OCI-LY3 (cell line): ENCODE data around the gene JAM3.

Experiments used
- H2AFZ ChIP-seq: fragments of 200-600, 300-600 bp; shearing (Covaris generic); 2 replicates; pipeline ENCODE4 v1.6.0; 2014; ENCODE audit warnings: antibody characterized with exemption, low read depth, low read length
- H3K27ac ChIP-seq: fragments of 200-600, 300-600 bp; sonication (generic); 2 replicates; pipeline ENCODE4 v1.5.1; 2014; ENCODE audit warnings: mild to moderate bottlenecking, low read length, moderate library complexity, mixed read lengths
- H3K27me3 ChIP-seq: fragments of 200-600, 300-600 bp; sonication (generic); 2 replicates; pipeline ENCODE4 v1.6.1; 2014; ENCODE audit warnings: low read depth, low read length, mixed read lengths
- H3K36me3 ChIP-seq: fragments of 200-600, 300-600 bp; sonication (generic); replicated peaks from 2 replicates; pipeline ENCODE3; 2014; ENCODE audit warnings: low read depth, low read length, mixed read lengths
- H3K4me1 ChIP-seq: fragments of 300-600, 200-600 bp; sonication (generic); 2 replicates; pipeline ENCODE4 v1.6.1; 2014; ENCODE audit warnings: low read length, mixed read lengths
- H3K4me2 ChIP-seq: fragments of 200-600, 300-600 bp; sonication (generic); 2 replicates; pipeline ENCODE4 v1.6.1; 2014; ENCODE audit warnings: low read length, mixed read lengths
- H3K4me3 ChIP-seq: fragments of 300-600, 200-600 bp; sonication (generic); 2 replicates; pipeline ENCODE4 v1.5.1; 2014; ENCODE audit warnings: antibody characterized with exemption, mild to moderate bottlenecking, low read length, moderate library complexity
- H3K79me2 ChIP-seq: fragments of 300-600, 200-600 bp; shearing (Covaris generic); 2 replicates; pipeline ENCODE4 v1.6.1; 2014; ENCODE audit warnings: mild to moderate bottlenecking, low read length, mixed read lengths
- H3K9ac ChIP-seq: fragments of 300-600, 200-600 bp; shearing (Covaris generic); 2 replicates; pipeline ENCODE4 v1.6.0; 2014; ENCODE audit warnings: mild to moderate bottlenecking, low read length, moderate library complexity
- H3K9me3 ChIP-seq: fragments of 200-600, 300-600 bp; shearing (Covaris generic); 2 replicates; pipeline ENCODE4 v1.6.1; 2014; ENCODE audit warnings: low read length, mixed read lengths; ENCODE audit not compliant: insufficient read depth
- H4K20me1 ChIP-seq: fragments of 200-600, 300-600 bp; sonication (generic); 2 replicates; pipeline ENCODE4 v1.6.1; 2016; ENCODE audit warnings: low read length, mixed read lengths; ENCODE audit not compliant: insufficient read depth
- EZH2phosphoT487 ChIP-seq: fragments of 200-600 bp; shearing (Covaris generic); IDR thresholded peaks from 2 replicates; pipeline ENCODE4 v1.6.1; 2018; ENCODE audit warnings: antibody characterized with exemption, mixed run types, low read depth
- TF ChIP-seq, protein P1 (sequence below): fragments of 200-600, 300-600 bp; sonication (generic); IDR thresholded peaks from 2 replicates; pipeline ENCODE4 v1.5.1; 2014; ENCODE audit warnings: antibody characterized with exemption, low read length, low read depth

Gene JAM3

DNA sequence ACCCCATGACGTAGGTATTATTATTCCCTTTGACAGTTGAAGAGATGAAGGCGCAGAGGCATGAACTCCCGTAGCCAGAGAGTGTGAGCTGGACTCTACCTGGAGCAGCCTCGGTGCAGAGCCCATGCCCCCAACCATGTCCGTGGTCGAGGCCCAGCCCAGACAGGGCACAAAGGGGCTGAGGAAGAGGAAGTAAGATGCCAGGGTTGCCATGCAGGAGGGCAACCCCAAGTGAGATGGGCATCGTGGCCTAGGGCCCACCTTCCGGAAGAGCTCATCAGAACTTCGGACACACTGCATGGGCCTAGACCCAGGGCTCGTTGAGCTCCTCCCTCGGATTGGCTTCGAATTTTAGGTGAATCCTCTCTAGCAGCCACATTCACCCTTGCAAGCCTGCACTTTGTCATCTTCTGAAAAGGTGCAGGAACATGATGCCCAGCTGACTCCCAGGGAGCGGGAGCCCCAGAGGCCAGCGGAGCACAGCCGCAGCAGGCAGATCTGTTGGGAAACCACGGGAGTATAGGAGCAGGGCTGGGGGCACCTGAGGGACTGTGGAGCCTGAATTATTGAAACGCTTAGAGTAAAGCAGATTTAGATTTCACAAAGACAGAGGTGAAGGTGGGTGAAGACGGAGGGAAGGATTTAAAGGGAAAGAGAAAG lies 29.0 kb upstream of the JAM3 start:
- H3K4me2 ChIP-seq, result no peak overlapping the region
- no peaks in the 10 kb centered on the region for H3K4me1 ChIP-seq
- no peaks in the 10 kb centered on the region for H3K9me3 ChIP-seq
- no peak overlapping the region for H3K4me3 ChIP-seq
- no peaks in the 10 kb centered on the region for H3K79me2 ChIP-seq
- no peak overlapping the region for H3K9ac ChIP-seq
- H2AFZ ChIP-seq, result no peak overlapping the region
- H4K20me1 ChIP-seq, result no peaks in the 10 kb centered on the region
- TF ChIP-seq, protein P1, sequence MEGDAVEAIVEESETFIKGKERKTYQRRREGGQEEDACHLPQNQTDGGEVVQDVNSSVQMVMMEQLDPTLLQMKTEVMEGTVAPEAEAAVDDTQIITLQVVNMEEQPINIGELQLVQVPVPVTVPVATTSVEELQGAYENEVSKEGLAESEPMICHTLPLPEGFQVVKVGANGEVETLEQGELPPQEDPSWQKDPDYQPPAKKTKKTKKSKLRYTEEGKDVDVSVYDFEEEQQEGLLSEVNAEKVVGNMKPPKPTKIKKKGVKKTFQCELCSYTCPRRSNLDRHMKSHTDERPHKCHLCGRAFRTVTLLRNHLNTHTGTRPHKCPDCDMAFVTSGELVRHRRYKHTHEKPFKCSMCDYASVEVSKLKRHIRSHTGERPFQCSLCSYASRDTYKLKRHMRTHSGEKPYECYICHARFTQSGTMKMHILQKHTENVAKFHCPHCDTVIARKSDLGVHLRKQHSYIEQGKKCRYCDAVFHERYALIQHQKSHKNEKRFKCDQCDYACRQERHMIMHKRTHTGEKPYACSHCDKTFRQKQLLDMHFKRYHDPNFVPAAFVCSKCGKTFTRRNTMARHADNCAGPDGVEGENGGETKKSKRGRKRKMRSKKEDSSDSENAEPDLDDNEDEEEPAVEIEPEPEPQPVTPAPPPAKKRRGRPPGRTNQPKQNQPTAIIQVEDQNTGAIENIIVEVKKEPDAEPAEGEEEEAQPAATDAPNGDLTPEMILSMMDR, result no peak
- no peak for TF ChIP-seq EZH2phosphoT487
- H3K27me3 ChIP-seq, result no peaks in the 10 kb centered on the region
- no peaks in the 10 kb centered on the region for H3K36me3 ChIP-seq
- no peak overlapping the region for H3K27ac ChIP-seq

DNA sequence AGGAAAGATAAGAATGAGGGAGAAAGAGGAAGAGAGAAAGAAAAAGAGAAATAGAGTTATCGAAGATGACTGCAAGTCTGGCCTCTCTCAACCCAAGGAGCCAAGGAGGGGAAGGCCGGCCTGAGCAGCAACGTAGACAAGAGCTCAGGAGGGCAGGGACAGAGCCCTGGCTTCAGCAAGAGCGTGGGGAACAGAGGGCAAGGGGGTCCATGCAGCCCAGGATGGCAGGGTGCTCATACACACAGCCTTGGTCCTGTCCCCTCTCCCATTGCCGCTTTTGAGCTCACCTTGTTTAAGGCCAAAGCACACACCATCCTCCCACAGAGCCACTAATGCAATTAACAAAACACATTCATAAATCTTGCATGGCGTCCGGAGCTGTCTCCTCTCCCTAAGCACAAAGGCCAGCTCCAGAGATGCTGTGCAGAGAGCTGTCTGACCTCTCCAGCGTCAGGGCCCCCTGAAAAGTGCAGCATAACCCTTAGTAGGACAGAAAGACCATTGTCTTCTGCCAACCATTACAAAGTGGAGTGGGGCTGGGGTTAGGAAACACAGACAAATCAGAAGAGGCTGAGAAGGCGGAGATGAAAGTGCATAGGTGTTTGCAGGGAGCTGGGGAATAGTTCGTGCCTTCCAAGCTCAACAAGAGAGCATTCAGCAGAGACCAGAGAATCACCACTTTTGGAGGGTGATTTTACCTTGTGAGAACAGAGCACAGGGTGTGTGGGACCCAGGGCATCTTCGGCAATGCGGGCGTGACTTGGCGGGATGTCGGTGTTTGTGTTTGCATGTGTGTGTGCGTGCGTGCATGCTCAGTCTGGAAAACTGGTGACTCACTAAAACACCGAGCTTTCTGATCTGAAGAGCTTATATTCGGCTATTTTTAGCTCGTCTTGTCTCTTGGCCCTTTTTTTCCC lies 28.2 kb upstream of the JAM3 start:
- Histone ChIP-seq H3K4me1 (no peaks in the 10 kb centered on the region), H3K4me3 (no peak overlapping the region), H3K9me3 (no peaks in the 10 kb centered on the region), H3K27me3 (no peaks in the 10 kb centered on the region), H3K36me3 (no peaks in the 10 kb centered on the region), H3K9ac (no peak overlapping the region), H3K27ac (no peak overlapping the region), H3K4me2 (no peak overlapping the region), H2AFZ (no peak overlapping the region), H3K79me2 (no peaks in the 10 kb centered on the region), H4K20me1 (no peaks in the 10 kb centered on the region)
- TF ChIP-seq, protein P1, result no peak
- no peak for TF ChIP-seq EZH2phosphoT487

DNA sequence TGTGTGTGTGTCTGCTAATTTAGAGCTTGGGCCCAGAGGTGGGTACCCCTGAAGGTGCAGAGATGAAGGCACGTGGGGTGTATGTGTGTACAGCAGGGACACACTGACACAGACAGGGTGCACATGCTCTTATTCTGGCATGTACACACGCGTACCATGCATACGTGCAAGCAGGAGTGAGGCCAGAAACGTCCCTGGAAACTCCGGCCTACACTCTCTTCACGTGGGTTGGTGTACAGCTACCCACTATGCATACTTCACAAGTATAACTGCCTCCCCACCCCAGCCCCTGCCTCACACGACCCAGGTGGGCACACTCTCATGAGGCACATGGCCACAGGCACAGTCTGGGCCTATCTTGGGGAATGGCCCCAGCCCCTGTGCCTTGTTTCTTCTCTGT lies 27.5 kb upstream of the JAM3 start:
- no peak overlapping the region for H2AFZ ChIP-seq
- H3K4me1 ChIP-seq, result no peaks in the 10 kb centered on the region
- no peaks in the 10 kb centered on the region for H3K36me3 ChIP-seq
- H3K4me2 ChIP-seq, result no peak overlapping the region
- H3K79me2 ChIP-seq, result no peaks in the 10 kb centered on the region
- no peaks in the 10 kb centered on the region for H3K9me3 ChIP-seq
- no peaks in the 10 kb centered on the region for H4K20me1 ChIP-seq
- H3K27me3 ChIP-seq, result no peaks in the 10 kb centered on the region
- no peak overlapping the region for H3K4me3 ChIP-seq
- no peak overlapping the region for H3K9ac ChIP-seq
- no peak overlapping the region for H3K27ac ChIP-seq
- TF ChIP-seq, protein P1, result no peak
- TF ChIP-seq EZH2phosphoT487, result no peak
